Dermis microvascular lymphatic vessel endothelial cell (primary cell): ENCODE measurements around the gene JAK1. TPM values are rescaled to one million over a fixed set of nuclear protein-coding genes. Genes with fewer than 3 reads are reported as not detected.

ENCODE experiments used
- DNase-seq, 2 donors: peaks; one replicate each; pipeline versions ENCODE4 v3.0.0 to v3.0.0-alpha.2; 2010; ENCODE audit warnings: low read depth in 2 of 2
- total RNA-seq: library from RNA; depleted of rRNA; stranded (reverse); fragments of >200 nt; gene quantifications from 2 replicates; pipeline ENCODE4 v1.2.1, GENCODE V29; 2014

Gene JAK1
- total RNA-seq, 1 donor from 2014 or later, result 137 TPM

DNA sequence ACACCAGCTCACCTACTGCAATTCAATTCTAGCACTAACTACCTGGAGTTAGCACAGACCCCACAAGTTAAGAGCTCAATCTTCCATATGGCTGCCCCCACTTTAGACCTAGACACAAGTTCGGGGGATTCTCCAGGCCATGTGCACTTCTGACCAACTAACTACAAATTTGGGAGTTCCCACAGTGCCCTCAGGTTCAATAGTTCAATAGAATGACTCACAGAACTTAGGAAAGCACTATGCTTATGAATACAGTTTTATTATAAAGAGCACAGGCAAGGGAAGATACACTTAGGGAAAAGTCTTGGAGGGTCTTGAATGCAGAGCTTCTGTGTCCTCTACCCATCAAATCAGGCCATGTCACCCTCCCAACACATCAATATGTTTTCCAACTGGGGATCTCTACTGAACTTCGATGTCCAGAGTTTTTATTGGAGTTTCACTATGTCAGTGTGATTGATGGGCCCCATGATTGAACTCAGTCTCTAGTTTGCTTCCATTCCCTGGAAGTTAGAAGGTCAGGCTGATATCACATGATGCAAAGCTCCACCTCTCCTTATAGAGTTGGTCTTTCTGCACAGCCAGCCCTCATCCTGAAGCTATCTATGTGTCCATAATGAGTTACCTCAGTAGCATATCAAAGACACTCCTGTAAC is 175.4 kb downstream of the JAK1 start:
- no peak for DNase-seq

Other genes starting within 250 kb of the JAK1 start
- 3.0 and 5.6 TPM in 2 replicates for gene RAVER2, start 221.5 kb downstream of the JAK1 start, total RNA-seq
- gene AK4, start 181.7 kb upstream of the JAK1 start, total RNA-seq, result 16.6 and 23.5 TPM in 2 replicates